HG03064 (cell line): ENCODE results near the gene PELI2.

Source experiments
- ATAC-seq: cut with Tn5 transposase; IDR thresholded peaks from one replicate; pipeline ENCODE4 v1.9.1; 2021; ENCODE audit warnings: low read depth; ENCODE audit not compliant: unreplicated experiment

PELI2 gene

DNA sequence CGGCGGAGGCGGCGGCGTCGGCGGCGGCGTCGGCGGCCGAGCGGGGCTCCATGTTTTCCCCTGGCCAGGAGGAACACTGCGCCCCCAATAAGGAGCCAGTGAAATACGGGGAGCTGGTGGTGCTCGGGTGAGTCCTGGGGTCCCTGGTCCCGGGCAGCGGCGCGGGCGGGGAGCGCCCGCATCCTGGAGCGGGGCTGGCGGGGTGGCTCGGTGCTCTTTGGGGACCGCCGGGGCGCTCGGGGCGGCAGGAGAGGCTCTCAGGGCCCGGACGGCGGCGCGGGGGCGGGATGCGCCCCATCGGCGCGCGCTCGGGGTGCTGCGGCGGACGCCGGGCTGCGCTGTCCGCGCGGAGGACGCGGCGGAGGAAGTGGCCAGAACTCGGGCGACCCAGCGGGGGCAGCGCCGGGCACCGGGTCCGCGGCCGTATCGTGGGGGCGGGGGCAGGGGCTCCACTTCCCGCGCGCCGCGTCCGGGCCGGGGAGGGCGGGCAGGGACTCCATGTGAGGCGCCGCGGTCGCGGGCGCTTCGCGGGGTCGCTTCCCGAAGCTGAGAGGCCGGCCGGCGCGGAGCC is 485 bp downstream of the PELI2 start:
- ATAC-seq, result peak; percentile 29

DNA sequence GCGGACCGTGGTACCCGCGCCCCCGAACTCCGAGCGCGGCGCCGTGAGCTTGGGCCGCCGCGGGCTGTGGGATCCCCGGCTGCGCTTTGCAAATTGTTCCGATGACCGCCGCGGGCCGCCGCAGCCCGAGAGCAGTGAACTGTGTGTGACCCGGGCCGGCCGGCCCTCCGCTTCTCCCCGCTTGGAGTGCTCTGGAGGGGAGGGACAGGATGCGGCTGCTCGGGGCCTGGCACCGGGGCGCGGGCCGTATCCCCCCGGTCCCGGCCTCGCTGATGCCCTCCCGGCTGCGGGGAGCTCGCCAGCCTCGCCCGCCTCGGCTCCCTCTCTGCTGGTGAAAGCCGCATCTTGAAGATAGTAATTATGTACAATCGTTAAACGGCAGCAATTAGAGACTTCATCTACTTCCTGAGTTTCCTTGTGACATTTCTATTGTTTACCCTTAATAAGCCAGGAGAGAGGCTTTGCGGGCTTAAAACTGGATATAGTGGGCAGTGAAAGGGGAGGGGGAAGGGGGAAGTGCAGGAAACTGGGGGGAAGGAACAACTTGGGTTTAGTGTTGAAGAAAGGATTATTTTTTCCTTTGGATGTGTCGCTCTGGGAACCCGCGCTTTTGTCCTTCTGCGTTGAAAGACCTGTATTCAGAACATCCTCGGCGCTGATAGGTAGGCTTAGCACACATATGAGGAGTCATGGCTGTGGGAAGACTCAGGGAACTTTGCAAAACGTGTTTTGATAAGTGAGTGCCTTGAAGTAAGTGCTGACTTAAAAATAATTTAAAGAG is 1.2 kb downstream of the PELI2 start:
- ATAC-seq, result peak; percentile 41

DNA sequence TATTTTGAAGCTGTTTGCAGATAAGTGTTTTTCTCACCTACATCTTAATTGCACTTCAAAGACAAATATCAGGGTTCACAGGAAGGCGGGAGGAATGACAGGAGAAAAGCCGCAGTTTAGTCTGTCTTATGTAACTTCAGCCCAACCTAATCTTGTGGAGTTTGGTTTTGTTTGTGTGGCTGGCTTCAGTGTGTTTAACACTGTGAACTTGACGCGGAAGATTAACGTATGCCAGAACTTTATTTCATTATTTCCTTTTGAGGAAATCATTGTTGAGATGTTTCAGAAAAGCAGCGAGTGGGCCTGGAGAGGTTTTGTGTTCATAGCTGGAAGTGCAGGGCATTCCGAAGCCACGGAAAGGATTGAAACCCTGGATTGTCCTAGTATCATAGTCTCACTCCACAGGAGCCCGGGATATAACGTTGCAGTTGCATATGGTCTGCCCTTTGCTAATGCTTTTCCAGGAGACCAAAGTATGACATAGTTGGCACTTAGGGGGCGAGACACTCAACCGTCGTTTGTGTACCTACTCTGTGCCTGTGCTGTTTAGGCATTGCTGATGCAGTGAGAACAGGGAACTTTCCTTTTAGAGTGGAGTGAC is 2.0 kb downstream of the PELI2 start:
- no peak for ATAC-seq

DNA sequence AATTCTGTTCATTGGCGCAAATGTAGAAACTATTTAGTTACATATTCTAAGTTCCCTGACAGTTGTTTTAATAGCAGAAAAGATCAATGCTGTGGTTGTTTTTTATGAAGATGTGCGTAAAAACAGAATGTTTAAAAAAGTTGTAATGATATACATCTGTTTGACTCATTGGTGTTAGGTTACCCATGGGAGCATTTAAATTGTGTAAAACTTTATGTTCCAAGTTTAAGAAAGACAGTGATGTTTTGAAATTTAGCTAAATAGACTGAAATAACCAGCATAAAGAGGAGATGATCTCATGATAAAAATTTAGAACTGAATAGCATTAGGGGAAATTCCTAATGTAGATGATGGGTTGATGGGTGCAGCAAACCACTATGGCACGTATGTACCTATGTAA is 3.6 kb downstream of the PELI2 start:
- ATAC-seq, result no peak

DNA sequence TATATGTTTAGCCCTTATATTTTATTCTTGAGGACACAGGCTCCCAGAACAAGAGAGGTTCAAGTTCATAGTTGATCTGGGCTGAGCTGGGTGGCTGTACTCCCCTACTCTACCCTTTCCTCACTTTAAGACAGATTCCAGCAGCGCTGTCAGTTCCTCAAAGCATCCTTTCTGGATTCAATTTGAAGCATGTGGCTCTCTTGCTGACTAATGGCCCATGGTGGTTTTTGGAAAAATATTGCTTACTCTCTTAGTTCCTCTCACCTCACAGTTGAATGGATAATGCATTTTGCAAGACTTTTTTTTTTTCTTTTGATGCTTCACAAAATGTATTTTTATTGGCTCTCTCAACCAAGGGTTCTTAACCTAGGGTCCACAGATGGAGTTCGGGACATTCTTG is 4.1 kb downstream of the PELI2 start:
- ATAC-seq, result no peak

DNA sequence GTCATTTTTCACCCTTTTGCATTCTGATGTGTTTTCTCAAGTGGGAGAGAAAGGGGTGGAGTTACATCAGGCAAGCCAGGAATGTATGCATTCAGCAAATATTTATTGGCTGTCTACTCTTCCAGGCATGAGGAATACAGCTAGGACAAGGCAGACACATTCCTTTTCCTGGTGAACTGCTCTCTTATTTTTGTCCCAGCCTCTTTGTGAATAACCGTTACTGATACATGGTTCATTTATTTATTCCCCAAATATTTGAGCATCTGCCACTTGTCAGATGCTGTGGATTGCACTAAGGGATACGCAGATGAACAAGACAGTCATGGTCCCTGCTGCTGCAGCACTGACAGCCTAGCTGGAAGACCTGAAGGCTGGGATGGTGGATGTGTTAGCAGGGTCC is 6.1 kb downstream of the PELI2 start:
- ATAC-seq, result no peak

DNA sequence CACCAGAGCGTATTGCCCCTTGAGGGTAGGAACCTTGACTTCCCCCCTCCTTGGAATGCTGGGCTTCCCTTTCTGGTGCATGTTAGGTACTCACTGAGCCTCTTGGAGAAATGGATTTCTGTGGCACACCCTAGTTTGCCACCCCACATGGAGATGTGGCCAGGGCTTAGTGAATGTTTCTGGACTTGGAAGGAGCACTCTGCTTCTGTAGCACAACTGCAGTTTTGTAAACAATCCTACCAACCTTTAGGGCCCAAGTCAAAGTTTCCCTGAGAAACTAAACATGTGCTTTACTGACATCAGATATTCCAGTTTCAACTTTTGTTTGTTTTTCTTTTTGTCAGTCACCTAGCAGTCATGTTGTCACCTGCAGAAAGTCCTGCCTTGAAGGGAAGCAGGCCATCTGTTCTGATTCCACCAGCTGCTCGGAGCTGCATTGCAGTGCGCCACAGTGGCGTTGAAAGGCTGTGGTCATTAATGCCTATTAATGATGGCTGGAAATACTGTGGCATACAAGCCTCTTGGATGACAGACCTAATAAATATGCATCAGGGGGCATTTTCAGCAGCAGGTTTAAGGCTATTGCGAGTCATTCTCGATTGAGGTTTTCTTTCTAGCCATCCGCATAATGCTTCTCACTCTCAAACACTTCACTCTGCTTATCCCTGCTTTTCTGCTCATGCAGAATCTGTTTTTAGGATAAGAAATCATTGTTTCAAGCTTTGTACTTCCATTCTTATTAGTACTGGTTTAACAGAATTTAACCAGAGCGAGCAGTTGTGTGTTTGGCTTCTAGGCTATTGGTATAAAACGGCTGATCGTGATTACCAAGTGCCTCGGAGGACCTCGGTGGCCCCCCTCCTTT is 7.8 kb downstream of the PELI2 start:
- no peak for ATAC-seq

DNA sequence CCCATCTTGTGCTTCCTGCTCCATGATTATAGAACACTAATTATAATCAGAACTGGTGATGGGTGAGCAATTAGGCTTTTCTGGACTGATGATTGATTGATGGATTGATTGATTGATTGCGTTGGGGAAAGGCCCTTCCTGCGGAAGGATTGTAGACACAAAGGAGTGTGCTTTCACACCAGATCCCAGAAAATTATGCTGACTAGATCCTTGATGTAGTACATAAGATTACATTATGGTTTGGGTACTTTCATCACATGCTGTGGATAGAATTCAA is 8.4 kb downstream of the PELI2 start:
- no peak for ATAC-seq

DNA sequence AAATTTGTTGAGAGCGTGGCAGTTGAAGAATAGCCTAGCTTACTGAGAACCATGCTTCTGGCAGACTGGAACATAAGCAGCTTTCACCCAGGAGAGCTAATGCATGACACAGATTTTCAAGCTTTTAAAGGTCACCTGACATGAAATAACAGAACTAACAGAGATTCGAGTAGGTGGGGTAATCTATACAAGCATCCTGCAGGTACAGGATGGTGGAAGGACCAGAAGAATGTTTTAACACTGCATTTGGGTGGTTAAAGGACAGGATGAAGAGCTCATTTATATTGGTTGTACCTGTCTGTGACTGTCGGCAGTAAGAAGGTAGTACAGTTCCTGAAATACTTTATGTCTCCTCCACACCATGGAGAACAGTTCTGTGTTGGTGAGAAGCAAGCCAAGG is 8.9 kb downstream of the PELI2 start:
- no peak for ATAC-seq

DNA sequence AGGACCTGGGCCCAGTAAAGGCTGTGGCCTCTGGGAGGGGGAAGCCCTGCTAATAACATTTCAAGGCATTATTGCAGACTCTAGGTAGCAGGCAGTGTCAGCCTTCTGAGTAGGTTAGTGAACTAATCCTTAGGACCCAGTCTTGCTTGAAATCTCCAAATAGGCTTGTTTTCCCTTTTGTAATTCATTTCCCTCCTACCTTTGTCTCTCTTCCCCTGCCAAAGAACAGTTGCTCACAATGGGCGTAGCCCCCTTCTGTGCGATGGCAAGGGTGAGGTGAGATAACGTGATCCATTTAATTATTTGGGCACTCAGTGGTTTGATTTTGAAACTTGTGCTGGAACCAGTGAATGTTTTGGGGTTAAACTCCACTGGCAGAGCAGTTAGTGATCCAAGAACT is 10.9 kb downstream of the PELI2 start:
- no peak for ATAC-seq

DNA sequence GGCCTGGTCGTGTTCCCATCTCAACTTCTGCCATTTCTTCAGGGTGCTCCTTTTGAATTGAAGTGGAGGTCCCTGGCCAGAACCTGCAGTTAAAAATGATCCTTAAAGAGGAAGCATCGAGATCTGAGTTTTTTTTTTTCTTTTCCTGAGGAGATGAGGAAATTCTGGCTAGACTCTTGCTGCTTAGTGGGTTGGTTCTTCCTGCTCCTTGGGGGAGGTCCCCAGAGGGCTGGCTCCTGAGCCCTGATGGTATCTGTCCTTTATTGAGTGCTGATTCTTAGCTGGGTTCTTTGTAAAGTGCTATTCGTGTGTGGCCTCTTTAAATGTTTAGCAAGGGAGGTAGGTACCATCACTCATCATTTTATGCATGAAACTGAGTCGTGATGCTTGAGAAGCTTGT is 11.7 kb downstream of the PELI2 start:
- no peak for ATAC-seq

DNA sequence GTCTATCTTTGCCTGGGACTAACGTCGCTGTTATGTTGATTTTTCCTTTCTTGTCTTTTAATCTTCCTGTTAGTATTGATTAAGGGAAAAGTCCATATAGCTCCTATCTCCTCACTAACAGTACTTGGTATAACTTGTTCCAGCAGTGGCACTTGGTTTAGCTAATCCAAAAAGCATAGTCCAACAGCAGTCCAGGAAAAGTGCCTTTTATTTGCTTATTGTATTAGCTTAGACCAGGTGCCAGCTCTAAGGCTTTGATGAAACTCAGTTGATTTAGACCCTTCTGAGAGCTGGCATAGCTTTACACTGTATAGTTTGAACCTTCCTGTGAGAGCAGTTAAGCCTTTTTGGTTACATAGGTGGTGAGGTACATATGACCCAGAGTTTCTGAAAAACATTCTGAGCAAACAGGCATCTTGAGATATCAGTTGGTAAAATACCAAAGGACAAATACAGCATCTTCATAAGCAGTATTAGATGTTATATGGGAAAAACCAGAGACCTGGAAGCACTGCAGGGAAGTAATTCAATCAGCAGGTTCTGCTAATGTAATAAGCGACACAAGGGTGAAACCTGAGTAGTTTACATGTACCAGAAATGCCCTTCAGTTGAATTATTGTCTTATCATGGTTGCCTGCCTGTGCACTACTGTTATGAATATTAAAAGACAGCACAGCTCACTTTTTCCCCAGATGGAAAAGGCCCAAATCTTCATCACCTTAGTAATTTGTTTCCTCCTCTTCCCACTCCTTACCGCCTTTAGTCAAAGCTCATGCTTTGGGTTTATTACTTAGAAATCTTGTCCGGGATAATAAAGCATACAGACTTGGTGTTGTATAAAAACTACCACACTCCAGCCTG is 13.0 kb downstream of the PELI2 start:
- ATAC-seq, result no peak

DNA sequence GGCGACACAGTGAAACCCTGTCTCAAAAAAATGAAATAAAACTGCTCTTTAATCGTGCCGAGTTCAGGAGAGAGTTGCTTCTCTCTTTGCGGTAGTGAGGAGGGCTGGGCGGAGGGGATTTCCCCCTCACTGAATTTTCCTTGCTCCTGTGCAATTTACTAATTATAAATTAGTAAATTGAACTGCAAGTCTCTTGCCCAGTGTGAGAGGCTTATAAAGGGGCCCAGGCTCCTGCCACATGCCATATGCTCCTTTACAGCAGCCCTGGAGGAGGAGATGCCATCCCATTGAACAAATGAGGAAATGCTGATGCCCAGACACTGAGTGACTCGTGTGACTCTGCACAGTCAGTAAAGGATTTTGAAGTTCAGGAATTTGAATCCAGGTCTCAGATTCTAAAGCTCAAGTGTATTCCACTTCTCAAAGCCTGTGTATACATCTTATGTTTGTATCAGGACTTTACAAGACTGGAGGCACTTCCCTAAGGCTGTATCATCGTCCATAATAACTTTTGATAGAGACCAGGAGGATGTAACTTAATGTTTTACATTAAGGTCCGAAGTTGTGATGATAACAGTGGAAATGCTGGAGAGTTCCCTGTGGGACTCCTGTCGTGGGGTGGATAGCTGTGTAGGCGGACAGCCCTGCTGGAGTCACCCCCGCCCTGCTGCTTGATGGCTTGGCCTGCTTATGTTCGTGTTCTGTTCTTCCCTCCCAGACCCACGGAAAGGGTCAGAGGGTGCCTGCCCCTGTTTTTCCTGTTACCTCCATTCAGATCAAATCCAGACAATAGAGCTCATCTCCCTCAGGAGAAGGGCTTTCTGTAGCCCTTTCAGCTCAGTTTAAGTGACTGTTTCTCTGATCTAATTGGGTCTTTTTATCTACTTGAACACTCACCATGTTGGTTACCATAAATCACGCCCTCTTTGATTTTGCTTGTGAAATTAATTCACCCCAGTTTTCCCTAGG is 13.9 kb downstream of the PELI2 start:
- no peak for ATAC-seq

DNA sequence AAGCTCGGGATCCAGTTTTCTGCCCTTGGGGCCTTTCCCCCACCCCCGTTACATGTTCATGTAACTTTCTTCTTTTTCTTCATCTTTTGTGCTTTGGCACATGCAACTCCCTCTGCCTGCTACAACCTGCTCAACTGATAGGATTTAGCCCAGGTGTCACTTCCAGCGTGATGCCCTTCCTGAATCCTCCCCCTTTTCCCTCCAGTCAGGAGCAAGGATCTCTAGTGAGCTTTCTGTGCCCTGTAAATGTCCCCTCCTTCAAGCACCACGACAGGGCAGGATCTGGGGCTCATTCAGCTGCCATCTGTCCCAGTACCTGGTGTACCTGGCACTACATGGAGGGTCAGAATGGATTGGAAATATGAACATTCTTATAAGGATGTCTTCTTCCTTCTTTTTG is 15.3 kb downstream of the PELI2 start:
- no peak for ATAC-seq

DNA sequence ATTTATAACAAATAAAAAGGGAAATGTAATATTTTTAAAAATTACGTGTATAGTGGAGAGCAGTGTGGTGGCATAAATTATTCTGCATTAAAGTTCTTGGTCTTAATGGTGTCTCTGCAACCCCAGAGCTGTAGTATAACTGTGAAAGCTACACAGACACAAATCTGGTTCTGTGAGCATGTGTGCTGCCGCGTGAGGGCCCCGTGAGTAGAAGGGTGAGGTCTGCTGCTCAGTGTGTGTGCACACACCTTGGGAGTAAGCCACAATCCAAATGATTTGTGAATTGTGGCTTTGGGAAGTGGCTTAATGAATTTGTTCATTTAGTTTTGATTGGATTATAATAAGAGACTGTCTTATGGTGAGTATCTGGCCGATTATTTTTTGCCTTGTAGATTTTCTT is 16.8 kb downstream of the PELI2 start:
- no peak for ATAC-seq

DNA sequence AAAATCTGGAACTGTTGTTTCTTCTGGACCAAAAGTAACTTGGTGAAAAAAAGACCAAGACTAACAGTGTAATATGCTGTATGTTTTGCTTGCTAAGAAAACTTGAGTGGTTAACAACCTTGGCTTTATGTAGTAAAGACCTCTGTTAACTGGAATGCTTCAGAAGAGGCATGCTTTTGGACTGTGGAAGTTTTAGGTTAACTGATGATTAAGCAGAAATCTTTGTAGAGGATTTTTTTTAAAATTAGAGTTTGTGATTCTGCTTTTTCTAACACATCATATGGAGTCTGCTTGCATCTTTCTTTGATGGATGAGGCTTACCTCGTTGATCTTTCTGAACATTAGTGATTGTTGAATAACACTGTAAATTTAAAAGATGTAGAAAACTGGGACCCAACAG is 17.5 kb downstream of the PELI2 start:
- no peak for ATAC-seq

DNA sequence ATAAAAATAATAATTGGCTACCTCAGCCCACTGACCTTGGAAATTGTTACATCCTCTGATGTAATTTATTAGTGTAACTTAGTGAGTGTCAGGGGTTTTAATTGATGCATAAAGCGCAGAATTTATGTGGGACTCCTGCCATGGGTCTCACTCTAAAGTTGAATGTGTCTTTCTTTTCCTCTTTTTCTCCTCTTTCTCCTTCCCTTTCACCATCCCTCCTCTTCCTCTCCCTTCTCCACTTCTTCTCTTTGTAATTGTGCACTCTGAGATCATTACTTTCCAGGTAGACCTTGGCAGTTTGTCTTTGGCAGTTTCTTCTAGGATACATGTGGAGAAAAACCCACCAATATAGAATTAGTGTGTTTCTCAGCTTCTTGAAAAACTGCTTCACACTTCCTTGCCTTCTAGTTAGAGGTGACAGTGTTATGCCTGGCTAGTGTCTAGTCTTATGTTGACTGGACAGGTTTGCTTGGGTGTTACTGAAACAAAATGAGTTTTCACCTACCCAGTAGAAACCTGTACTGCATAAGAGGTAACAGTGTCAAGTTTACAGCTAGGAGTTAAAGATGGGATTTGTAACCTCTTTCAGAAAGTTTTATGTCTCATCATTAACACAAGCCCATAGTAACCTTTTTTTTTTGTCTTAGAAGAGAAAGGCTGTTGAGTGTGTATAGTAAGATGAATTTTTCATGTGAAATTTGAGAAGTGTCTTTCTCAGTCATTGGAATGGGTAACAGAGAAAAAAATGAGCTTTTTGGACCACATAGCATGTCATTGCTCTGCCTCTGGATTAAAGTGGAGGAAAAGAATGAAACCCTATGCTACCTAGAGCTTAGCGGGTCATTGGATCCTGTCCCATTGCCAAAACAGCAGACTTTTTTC is 18.6 kb downstream of the PELI2 start:
- no peak for ATAC-seq

DNA sequence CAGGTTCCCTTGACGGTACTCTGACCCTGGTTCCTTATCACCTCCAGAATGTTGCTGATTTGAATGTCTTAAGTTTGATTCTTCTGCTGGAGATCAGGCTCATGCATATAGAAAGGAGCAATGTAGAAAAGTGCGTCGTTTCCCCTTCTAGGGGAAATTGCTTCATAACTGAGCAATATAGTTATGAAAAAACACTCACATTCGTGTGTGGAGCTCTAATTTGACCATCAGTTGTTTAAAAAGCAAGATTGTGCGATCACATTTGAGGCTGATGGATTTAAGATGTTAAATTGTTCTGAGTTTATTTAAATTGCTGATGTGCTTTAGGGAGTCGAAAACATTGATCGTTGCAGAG is 19.2 kb downstream of the PELI2 start:
- ATAC-seq, result no peak

DNA sequence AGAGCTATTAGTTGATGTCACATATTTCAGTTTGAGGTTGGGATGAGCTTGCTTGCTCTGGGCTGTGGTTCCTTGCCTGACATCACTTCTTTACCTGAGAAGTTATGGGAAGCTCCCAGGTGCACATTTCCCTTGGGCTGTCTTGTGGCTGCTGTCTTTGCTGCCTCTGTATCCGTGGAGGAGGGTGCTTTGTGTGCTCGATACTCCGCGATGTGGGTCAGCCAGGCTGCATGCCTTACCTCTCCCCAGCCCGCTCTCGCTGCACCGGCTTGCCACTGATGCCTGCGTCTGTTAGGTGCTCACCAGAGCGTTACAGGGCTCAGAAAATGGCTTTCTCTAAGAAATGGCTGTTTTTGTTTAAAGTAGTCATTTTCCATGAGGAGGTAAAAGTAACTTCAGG is 19.6 kb downstream of the PELI2 start:
- no peak for ATAC-seq
